ENCODE data around the gene UQCRHL.
"Not testable (repeated sequence)": the region's sequence is repeated elsewhere in the genome, so short reads cannot be mapped to it uniquely, and the experiment has no call there.

Gene UQCRHL

GRCh38 chr1:15843826-15844572 lies 36.5 kb upstream of the UQCRHL start:
- no peak for TF ChIP-seq GATA1 (IDR thresholded peaks at IDR 0.05; ENCODE audit: low read depth, low read length)
- no peak for TF ChIP-seq POLR2A (IDR thresholded peaks at IDR 0.05; ENCODE audit: low read length)
- no peak for DNase-seq

GRCh38 chr1:15838721-15839120 lies 31.3 kb upstream of the UQCRHL start:
- no peak for DNase-seq
- no peak for TF ChIP-seq POLR2A (IDR thresholded peaks at IDR 0.05; ENCODE audit: low read length)
- no peak for TF ChIP-seq GATA1 (IDR thresholded peaks at IDR 0.05; ENCODE audit: low read depth, low read length)

- DNase-seq: no peak
- TF ChIP-seq GATA1 (IDR thresholded peaks at IDR 0.05; ENCODE audit: low read depth, low read length): no peak
- no peak for TF ChIP-seq POLR2A (IDR thresholded peaks at IDR 0.05; ENCODE audit: low read length)
These were observed 30.5 kb upstream of the UQCRHL start for GRCh38 chr1:15837931-15838330.

- peak; percentile 69 for DNase-seq
- TF ChIP-seq POLR2A (IDR thresholded peaks at IDR 0.05; ENCODE audit: low read length) (peak; percentile 43), GATA1 (IDR thresholded peaks at IDR 0.05; ENCODE audit: low read depth, low read length) (no peak)
These were observed 29.6 kb upstream of the UQCRHL start for GRCh38 chr1:15836772-15837669.

GRCh38 chr1:15836511-15836771 lies 29.0 kb upstream of the UQCRHL start:
- not testable (repeated sequence) for DNase-seq

- DNase-seq: peak; percentile 99
- TF ChIP-seq GATA1 (IDR thresholded peaks at IDR 0.05; ENCODE audit: low read depth, low read length) (no peak), POLR2A (IDR thresholded peaks at IDR 0.05; ENCODE audit: low read length) (peak; percentile 92)
These were observed 28.5 kb upstream of the UQCRHL start for GRCh38 chr1:15835741-15836510.

GRCh38 chr1:15835205-15835740 lies 27.8 kb upstream of the UQCRHL start:
- DNase-seq: no peak
- no peak for TF ChIP-seq POLR2A (IDR thresholded peaks at IDR 0.05; ENCODE audit: low read length)
- TF ChIP-seq GATA1 (IDR thresholded peaks at IDR 0.05; ENCODE audit: low read depth, low read length): no peak

GRCh38 chr1:15834406-15835204 lies 27.2 kb upstream of the UQCRHL start:
- peak; percentile 78 for TF ChIP-seq POLR2A (IDR thresholded peaks at IDR 0.05; ENCODE audit: low read length)
- no peak for TF ChIP-seq GATA1 (IDR thresholded peaks at IDR 0.05; ENCODE audit: low read depth, low read length)
- peak; percentile 92 to 94 for DNase-seq

GRCh38 chr1:15833842-15834405 lies 26.5 kb upstream of the UQCRHL start:
- no peak for DNase-seq
- TF ChIP-seq GATA1 (IDR thresholded peaks at IDR 0.05; ENCODE audit: low read depth, low read length) (no peak), POLR2A (IDR thresholded peaks at IDR 0.05; ENCODE audit: low read length) (no peak)

- peak; percentile 20 to 40 for DNase-seq
- TF ChIP-seq GATA1 (IDR thresholded peaks at IDR 0.05; ENCODE audit: low read depth, low read length) (no peak), POLR2A (IDR thresholded peaks at IDR 0.05; ENCODE audit: low read length) (no peak)
These were observed 25.7 kb upstream of the UQCRHL start for GRCh38 chr1:15833069-15833679.

GRCh38 chr1:15830258-15830657 lies 22.8 kb upstream of the UQCRHL start:
- DNase-seq: no peak
- TF ChIP-seq POLR2A (IDR thresholded peaks at IDR 0.05; ENCODE audit: low read length): no peak

GRCh38 chr1:15828931-15829330 lies 21.5 kb upstream of the UQCRHL start:
- not testable (repeated sequence) for DNase-seq

GRCh38 chr1:15827567-15827966 lies 20.1 kb upstream of the UQCRHL start:
- not testable (repeated sequence) for DNase-seq
